Activated CD4-positive, CD25-positive, alpha-beta regulatory T cell treated with anti-CD3 and anti-CD28 coated beads, Interleukin-2, amount 50 U/mL, for 24 hours (primary cell): Measurements from ENCODE around the gene SF3A1.

Experiments used
- ATAC-seq, 2 donors: fragments of 150-1000 bp; cut with Tn5 transposase; one replicate each; pipeline ENCODE4 v1.10.0; 2021; ENCODE audit warnings: mild to moderate bottlenecking in 1 of 2, moderate library complexity in 1 of 2

The SF3A1 gene

GRCh38 chr22:30285846-30286200, 70.9 kb downstream of the SF3A1 start:
- no peak for ATAC-seq

GRCh38 chr22:30285176-30285845, 71.4 kb downstream of the SF3A1 start:
- ATAC-seq, result no peak

GRCh38 chr22:30284666-30285065, 72.0 kb downstream of the SF3A1 start:
- ATAC-seq, result no peak

GRCh38 chr22:30284172-30284571, 72.5 kb downstream of the SF3A1 start:
- ATAC-seq, result no peak

GRCh38 chr22:30283342-30283741, 73.4 kb downstream of the SF3A1 start:
- no peak for ATAC-seq

- no peak for ATAC-seq
These were observed 74.1 kb downstream of the SF3A1 start for GRCh38 chr22:30282616-30283046.
